Measurements from ENCODE around the gene UBAP1. TPM values are rescaled to one million over a fixed set of nuclear protein-coding genes. Genes with fewer than 3 reads are reported as not detected.
"Not testable (repeated sequence)": the region's sequence is repeated elsewhere in the genome, so short reads cannot be mapped to it uniquely, and the experiment has no call there.

The UBAP1 gene
- total and polyA plus RNA-seq, 2 of the 4 experiments (the other 2 are of a cell fraction): 30.6 to 37.0 TPM

DNA sequence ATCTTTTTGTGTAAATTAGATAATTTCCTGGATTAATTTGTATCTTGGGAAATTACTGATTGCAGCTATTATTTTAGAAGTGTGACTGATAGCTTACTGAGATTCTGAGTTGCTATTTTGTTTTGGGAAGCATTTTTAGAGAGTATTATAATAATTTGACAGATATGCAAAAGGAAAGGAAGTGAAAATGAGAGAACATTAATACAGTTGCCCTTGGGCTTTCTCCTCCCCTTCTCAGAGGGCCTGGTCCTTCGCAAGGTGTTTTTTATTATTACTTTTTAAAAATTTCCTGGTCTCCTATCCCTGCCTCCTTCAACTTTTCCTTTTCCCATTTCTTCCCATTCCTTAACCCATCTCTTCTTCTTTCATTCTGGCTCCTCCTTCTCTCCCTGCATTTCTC lies 32.6 kb downstream of the UBAP1 start:
- peaks cover 26% of the 10 kb centered on the region for H4K20me1 ChIP-seq (ENCODE audit: insufficient read depth, low read length)
- H4K91ac ChIP-seq (ENCODE audit: insufficient read depth, low read depth, low read length): no peak overlapping the region
- no CpG with 5 or more reads among the region's 1 CpG for WGBS, 2 experiments (ENCODE audit: extremely low coverage in 2 of 2, insufficient read length in 1 of 2)
- H2BK5ac ChIP-seq (ENCODE audit: low read depth, low read length, poor library complexity, severe bottlenecking): no peak overlapping the region
- H3K23ac ChIP-seq (ENCODE audit: low read depth, low read length): no peak overlapping the region
- TF ChIP-seq NFE2L2 (IDR thresholded peaks at IDR 0.05; ENCODE audit: low read depth, low read length) (no peak), FOS (IDR thresholded peaks at IDR 0.05; ENCODE audit: low read depth, low read length) (no peak), RCOR1 (IDR thresholded peaks at IDR 0.05; ENCODE audit: insufficient replicate concordance, low read length) (no peak)
- no peaks in the 10 kb centered on the region for H3K27me3 ChIP-seq (ENCODE audit: control insufficient read depth, insufficient read depth, low read length)
- no peak overlapping the region for H2BK120ac ChIP-seq (ENCODE audit: low read depth, low read length)
- H3K27ac ChIP-seq (ENCODE audit: insufficient read depth, low read length): no peak overlapping the region
- no peak overlapping the region for H3K9ac ChIP-seq (ENCODE audit: low read depth, low read length)
- H3K4me3 ChIP-seq (ENCODE audit: insufficient read depth, low read depth, low read length): no peak overlapping the region
- no peak overlapping the region for H4K8ac ChIP-seq (ENCODE audit: low read depth in 2 of 2, low read length in 2 of 2)
- no peaks in the 10 kb centered on the region for H3K36me3 ChIP-seq (ENCODE audit: control insufficient read depth, insufficient read depth, low read length)
- POLR2A ChIA-PET (ENCODE audit: unreplicated experiment): no interaction called here
- peaks cover 12 to 33% of the 10 kb centered on the region in 2 experiments for H3K79me1 ChIP-seq (ENCODE audit: low read depth in 1 of 2, low read length in 2 of 2)
- dilution Hi-C loops (cut with HindIII; ENCODE audit: low sequenced_read_pairs, unreplicated experiment): no loop called here
- H3K4me1 ChIP-seq (ENCODE audit: control insufficient read depth, insufficient read depth, low read length): no peaks in the 10 kb centered on the region
- no peak overlapping the region for H4K5ac ChIP-seq (ENCODE audit: low read depth, low read length)
- H2AK5ac ChIP-seq (ENCODE audit: low read depth, low read length): no peak overlapping the region
- in situ Hi-C loops (cut with MboI; ENCODE audit: low sequenced_read_pairs): no loop called here
- no peak overlapping the region for H2BK15ac ChIP-seq (ENCODE audit: low read depth, low read length)
- no peaks in the 10 kb centered on the region for H3K9me1 ChIP-seq (ENCODE audit: insufficient read depth, low read length)
- H3K18ac ChIP-seq (ENCODE audit: low read depth, low read length): no peak overlapping the region
- no peak overlapping the region for H3K4me2 ChIP-seq (ENCODE audit: low read depth, low read length)
- CTCF ChIA-PET: interaction anchor here (0.6 to 1.6 kb wide), 3 partner anchors 11 to 738 kb away, joined by 3 to 8 read pairs (median 3); partner anchors contain the start of gene NOL6
- no peak for DNase-seq
- no peaks in the 10 kb centered on the region for H3K9me3 ChIP-seq (ENCODE audit: control insufficient read depth, insufficient read depth, low read length)
- H3K4ac ChIP-seq (ENCODE audit: low read depth, low read length): no peak overlapping the region
- H2BK20ac ChIP-seq (ENCODE audit: low read depth, low read length): no peak overlapping the region
- no TSS peak for BruUV-seq (replicated peaks)
- intact Hi-C loops (cut with micrococcal nuclease): no loop called here
- no peak overlapping the region for H2AK9ac ChIP-seq (replicated peaks; ENCODE audit: low read depth, low read length, poor library complexity)
- no peak overlapping the region for H3K14ac ChIP-seq (replicated peaks; ENCODE audit: low read depth, low read length)
- no peak for ATAC-seq (ENCODE audit: low read depth)
- no peak overlapping the region for H3K56ac ChIP-seq (ENCODE audit: extremely low read depth, insufficient read depth, low read length)
- no peak overlapping the region for H2AFZ ChIP-seq (replicated peaks; ENCODE audit: low read length, poor library complexity)

DNA sequence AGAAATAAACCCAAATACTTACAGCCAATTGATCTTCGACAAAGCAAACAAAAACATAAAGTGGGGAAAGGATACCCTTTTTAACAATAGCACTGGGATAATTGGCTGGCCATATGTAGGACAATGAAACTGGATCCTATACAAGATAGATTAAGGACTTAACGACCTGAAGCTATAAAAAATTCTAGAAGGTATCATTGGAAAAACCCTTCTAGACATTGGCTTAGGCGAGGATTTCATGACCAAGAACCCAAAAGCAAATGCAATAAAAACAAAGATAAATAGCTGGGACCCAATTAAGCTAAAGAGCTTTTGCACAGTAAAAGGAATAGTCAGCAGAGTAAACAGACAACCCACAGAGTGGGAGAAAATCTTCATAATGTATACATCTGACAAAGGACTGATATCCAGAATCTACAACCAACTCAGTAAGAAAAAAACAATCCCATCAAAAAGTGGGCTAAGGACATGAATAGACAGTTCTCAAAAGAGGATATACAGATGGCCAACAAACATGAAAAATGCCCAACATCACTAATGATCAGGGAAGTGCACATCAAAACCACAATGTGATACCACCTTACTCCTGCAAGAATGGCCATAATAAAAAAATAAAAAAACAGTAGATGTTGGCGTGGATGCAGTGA lies 35.6 kb downstream of the UBAP1 start:
- H3K4me3 ChIP-seq (ENCODE audit: insufficient read depth, low read depth, low read length); H3K4ac ChIP-seq (ENCODE audit: low read depth, low read length); H2BK20ac ChIP-seq (ENCODE audit: low read depth, low read length); dilution Hi-C loops (cut with HindIII; ENCODE audit: low sequenced_read_pairs, unreplicated experiment); DNase-seq; H4K8ac ChIP-seq (ENCODE audit: low read depth in 2 of 2, low read length in 2 of 2); BruUV-seq (replicated peaks); H3K18ac ChIP-seq (ENCODE audit: low read depth, low read length); H2BK5ac ChIP-seq (ENCODE audit: low read depth, low read length, poor library complexity, severe bottlenecking); H3K23ac ChIP-seq (ENCODE audit: low read depth, low read length); POLR2A ChIA-PET (ENCODE audit: unreplicated experiment); H2AK5ac ChIP-seq (ENCODE audit: low read depth, low read length); H3K56ac ChIP-seq (ENCODE audit: extremely low read depth, insufficient read depth, low read length); H2BK15ac ChIP-seq (ENCODE audit: low read depth, low read length); H3K27ac ChIP-seq (ENCODE audit: insufficient read depth, low read length); H4K91ac ChIP-seq (ENCODE audit: insufficient read depth, low read depth, low read length); H3K36me3 ChIP-seq (ENCODE audit: control insufficient read depth, insufficient read depth, low read length); H3K27me3 ChIP-seq (ENCODE audit: control insufficient read depth, insufficient read depth, low read length); in situ Hi-C loops (cut with MboI; ENCODE audit: low sequenced_read_pairs); H4K5ac ChIP-seq (ENCODE audit: low read depth, low read length); intact Hi-C loops (cut with micrococcal nuclease); ATAC-seq (ENCODE audit: low read depth); H2AFZ ChIP-seq (replicated peaks; ENCODE audit: low read length, poor library complexity); H3K9me3 ChIP-seq (ENCODE audit: control insufficient read depth, insufficient read depth, low read length); H3K4me2 ChIP-seq (ENCODE audit: low read depth, low read length); H2BK120ac ChIP-seq (ENCODE audit: low read depth, low read length); H3K4me1 ChIP-seq (ENCODE audit: control insufficient read depth, insufficient read depth, low read length); H3K14ac ChIP-seq (replicated peaks; ENCODE audit: low read depth, low read length); H2AK9ac ChIP-seq (replicated peaks; ENCODE audit: low read depth, low read length, poor library complexity); H3K9me1 ChIP-seq (ENCODE audit: insufficient read depth, low read length); H3K9ac ChIP-seq (ENCODE audit: low read depth, low read length): not testable (repeated sequence)
- CTCF ChIA-PET: interaction anchor here (1.4 kb wide), 1 partner anchor 39 kb away, joined by 5 read pairs; no protein-coding TSS in a partner anchor
- Histone ChIP-seq H4K20me1 (ENCODE audit: insufficient read depth, low read length) (peaks cover 44% of the 10 kb centered on the region), H3K79me1 (ENCODE audit: low read depth in 1 of 2, low read length in 2 of 2) (peaks cover 16 to 47% of the 10 kb centered on the region in 2 experiments)
- no CpG with 5 or more reads among the region's 4 CpGs for WGBS, 2 experiments (ENCODE audit: extremely low coverage in 2 of 2, insufficient read length in 1 of 2)

All from IMR-90 (cell line).